PC-3 (cell line): ENCODE results near the gene RAET1E.

Experiments
- EZH2 ChIP-seq: fragments of 300-600 bp; sonication (generic); IDR thresholded peaks from one replicate; pipeline ENCODE4 v1.6.1; 2017; ENCODE audit warnings: antibody characterized with exemption, mild to moderate bottlenecking, low read length; ENCODE audit not compliant: unreplicated experiment
- EZH2phosphoT487 ChIP-seq: fragments of 300-600 bp; sonication (generic); IDR thresholded peaks from 2 replicates; pipeline ENCODE4 v1.6.1; 2018; ENCODE audit warnings: mild to moderate bottlenecking, antibody characterized with exemption, low read length, borderline replicate concordance
- TF ChIP-seq, protein P1 (sequence below): fragments of 300-600 bp; sonication (generic); conservative IDR thresholded peaks from 2 replicates; pipeline ENCODE4 v1.5.1; 2017; ENCODE audit warnings: antibody characterized with exemption, low read depth, mild to moderate bottlenecking, low read length

DNA sequence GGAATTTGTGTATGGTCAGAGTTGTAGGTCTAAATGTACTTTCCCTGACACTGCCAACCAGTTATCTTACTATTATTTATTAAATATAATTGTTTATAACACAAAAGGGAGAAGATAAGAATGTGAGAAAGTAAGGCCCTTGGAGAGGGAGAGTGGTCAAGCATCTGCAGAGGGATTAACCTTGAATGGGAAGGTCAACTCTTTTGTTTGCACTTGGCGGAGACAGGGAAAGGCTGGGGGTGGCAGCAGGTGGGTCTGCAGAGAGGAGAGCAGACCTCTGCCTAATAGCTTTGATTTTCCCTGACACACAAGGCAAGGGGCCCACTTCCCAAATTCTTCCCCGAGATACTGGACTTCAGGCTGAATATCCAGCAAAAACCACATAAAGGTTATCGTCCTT is 38.0 kb downstream of the RAET1E start:
- TF ChIP-seq EZH2 (no peak), EZH2phosphoT487 (no peak)
- TF ChIP-seq, protein P1, sequence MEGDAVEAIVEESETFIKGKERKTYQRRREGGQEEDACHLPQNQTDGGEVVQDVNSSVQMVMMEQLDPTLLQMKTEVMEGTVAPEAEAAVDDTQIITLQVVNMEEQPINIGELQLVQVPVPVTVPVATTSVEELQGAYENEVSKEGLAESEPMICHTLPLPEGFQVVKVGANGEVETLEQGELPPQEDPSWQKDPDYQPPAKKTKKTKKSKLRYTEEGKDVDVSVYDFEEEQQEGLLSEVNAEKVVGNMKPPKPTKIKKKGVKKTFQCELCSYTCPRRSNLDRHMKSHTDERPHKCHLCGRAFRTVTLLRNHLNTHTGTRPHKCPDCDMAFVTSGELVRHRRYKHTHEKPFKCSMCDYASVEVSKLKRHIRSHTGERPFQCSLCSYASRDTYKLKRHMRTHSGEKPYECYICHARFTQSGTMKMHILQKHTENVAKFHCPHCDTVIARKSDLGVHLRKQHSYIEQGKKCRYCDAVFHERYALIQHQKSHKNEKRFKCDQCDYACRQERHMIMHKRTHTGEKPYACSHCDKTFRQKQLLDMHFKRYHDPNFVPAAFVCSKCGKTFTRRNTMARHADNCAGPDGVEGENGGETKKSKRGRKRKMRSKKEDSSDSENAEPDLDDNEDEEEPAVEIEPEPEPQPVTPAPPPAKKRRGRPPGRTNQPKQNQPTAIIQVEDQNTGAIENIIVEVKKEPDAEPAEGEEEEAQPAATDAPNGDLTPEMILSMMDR = no peak
